NCI-H2196 (cell line): ENCODE measurements around the gene RPGRIP1L.
"Not testable (repeated sequence)": the region's sequence is repeated elsewhere in the genome, so short reads cannot be mapped to it uniquely, and the experiment has no call there.

Experiments
- DNase-seq: peaks from one replicate; lab custom pipeline; 2025; ENCODE audit not compliant: unreplicated experiment; lab: John Stamatoyannopoulos, UW

The RPGRIP1L gene

GRCh38 chr16:53713403-53714204, 9.9 kb upstream of the RPGRIP1L start:
- no peak for DNase-seq

DNA sequence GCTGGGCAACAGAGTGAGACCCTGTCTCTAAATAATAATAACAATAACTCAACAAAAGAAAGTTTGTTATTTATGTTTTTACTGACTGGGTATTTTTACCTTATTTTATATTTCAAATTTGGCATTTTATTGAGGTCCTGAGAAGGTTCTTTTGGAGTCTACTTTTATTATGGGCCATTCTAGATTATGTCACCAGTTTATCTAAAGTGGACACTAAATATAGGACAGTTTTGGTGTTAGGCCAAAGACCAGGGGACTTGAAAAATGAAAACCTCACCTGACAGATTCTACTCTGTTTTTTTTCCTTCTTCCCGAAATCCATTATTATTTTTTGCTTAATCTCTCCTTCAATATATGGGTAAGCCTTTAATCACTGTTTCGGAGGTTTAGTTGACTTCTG, 8.4 kb upstream of the RPGRIP1L start:
- DNase-seq, result no peak

DNA sequence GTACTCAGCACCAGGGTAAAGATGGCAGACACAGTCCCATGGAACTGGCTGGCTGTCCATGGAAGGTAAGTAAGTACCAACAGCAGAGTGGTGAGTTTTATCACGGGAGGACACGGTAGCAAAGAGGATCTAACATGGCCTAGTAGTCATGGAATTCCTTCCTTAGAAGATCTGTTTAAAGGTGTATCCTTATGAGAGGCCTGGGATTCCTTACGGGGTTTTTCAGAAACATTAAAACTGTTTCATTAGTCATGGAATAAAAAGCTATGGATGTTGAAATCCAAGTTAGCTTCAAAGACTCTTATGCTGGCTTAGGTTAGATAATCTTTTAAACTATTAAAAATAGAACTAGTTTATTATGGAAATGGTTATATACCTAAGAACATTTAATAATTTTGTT, 7.7 kb upstream of the RPGRIP1L start:
- no peak for DNase-seq

- DNase-seq, result no peak
These were observed 4.8 kb upstream of the RPGRIP1L start for GRCh38 chr16:53708490-53708889.

- DNase-seq, result no peak
These were observed 4.0 kb upstream of the RPGRIP1L start for GRCh38 chr16:53707671-53708070.

GRCh38 chr16:53704445-53704813, 770 bp upstream of the RPGRIP1L start:
- no peak for DNase-seq

- DNase-seq, result not testable (repeated sequence)
These were observed 5.4 kb downstream of the RPGRIP1L start for GRCh38 chr16:53698271-53698670.

DNA sequence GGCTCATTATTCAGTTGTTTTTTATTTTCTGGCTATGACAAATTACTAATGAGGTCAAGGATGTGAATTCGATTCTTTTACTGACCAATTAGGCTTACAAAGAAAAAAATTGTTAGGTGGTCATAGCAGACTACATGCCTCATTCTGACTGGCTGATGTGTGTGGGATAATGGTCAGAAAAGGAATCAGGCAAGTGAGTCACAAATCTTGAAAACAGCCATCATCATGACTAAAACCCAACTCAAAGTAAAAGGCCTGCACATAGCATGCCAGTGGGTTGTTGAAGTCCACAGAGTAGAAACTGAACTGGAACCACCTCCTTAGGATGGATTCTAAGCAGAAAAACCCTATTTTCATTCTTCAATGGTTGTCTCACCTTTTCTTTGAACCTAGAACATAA, 8.6 kb downstream of the RPGRIP1L start:
- no peak for DNase-seq

DNA sequence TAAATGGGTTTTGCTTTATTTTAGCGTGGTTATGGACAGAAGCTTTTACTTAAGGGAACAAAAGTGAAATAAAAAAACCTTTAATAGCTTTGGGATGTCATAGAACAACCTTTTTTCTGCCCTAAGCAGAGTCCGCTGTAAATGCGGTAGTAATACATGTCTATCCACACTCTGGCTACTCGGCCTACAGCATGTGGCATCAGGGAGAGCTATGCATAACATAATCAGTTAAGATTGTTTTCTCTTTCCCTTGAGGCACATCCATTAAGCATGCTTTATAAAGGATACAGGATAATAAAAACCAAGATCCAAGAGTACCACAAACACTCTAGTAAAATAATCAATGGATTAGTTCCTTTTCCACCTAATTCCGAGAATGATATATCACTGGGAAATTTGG, 10.3 kb downstream of the RPGRIP1L start:
- no peak for DNase-seq

DNA sequence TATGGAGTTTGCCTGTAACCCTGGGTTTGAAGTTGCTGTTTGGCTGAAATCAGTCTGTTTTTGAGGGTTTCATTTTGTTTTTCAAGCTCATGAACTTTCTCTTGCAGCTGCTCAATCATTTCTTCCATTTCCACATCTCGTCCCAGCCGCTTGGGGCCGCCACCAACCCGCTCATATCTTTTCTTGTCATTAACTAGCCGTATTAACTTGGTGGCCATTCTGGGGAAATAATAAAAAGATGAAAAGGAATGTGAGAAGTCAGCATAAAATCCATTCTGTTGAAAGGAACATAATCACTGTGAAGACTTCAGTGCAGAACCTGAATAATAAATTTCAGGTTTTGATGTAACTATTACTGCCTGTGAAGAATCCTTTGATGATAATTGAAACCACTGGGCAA, 11.5 kb downstream of the RPGRIP1L start:
- no peak for DNase-seq

GRCh38 chr16:53690771-53691170, 12.9 kb downstream of the RPGRIP1L start:
- DNase-seq, result no peak

DNA sequence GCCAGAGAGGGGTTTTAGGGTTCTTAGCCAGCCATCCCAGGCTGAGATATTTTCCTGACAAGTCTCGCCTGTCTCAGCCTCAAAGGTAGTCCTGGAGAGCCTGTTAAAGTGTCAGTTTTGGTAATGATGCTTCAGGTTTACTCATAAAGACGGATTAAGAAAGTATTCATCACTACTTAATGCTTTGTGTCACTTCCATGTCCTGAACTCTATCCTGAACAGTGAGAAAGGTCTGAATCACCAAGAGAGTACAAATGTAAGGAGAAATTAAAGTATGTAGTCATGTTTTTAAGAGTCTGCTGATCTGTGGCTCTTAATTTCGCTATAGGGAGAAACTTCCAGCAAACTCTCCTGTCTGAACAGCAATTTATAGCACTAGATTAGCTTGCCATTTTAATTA, 14.0 kb downstream of the RPGRIP1L start:
- DNase-seq, result no peak

DNA sequence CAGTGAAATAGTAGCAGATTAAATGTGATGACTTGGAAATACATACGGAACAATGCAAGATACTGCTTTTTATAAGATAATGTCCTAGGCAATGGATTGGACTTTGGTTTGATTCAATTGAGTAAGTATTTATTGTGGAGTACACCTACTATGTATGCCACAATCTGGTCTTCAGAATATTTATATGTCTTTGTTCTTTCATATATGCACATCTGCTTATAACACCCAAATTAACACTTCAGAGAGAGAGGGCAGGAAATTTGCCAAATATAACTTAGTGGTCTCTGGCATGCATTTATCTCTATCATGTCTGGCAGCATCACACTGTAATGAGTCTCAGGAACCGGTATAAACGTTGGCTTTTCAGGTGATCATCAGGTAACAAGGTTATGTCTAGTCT, 16.9 kb downstream of the RPGRIP1L start:
- no peak for DNase-seq

DNA sequence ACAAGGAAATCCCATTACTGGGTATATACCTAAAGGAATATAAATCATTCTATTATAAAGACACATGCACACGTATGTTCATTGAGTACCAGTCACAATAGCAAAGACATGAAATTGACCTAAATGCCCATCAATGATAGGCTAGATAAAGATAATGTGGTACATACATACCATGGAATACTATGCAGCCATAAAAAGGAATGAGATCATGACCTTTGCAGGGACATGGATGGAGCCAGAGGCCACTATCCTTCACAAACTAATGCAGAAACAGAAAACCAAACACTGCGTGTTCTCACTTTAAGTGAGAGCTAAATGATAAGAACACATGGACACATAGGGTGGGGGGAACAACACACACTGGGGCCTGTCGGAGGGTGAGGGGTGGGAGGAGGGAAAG, 18.3 kb downstream of the RPGRIP1L start:
- not testable (repeated sequence) for DNase-seq

DNA sequence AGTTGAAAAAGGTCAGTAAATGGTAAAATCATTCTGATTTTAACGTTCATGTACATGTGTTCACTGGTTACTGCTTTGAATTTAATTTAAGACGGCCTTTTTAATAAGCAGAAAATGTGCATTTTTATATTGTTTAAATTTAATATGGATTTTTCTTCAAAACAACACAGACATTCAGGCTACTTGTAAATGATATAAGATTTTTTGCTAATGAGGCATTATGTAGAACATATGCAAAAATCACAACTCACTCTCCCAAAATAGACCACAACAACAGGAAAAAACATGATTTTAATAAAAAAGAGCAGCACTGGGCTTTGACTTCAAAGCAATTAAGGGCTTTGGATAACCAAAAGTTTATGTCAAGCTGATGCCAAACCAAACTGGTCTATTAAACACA, 22.3 kb downstream of the RPGRIP1L start:
- DNase-seq, result no peak

GRCh38 chr16:53680756-53681155, 22.9 kb downstream of the RPGRIP1L start:
- DNase-seq, result no peak

DNA sequence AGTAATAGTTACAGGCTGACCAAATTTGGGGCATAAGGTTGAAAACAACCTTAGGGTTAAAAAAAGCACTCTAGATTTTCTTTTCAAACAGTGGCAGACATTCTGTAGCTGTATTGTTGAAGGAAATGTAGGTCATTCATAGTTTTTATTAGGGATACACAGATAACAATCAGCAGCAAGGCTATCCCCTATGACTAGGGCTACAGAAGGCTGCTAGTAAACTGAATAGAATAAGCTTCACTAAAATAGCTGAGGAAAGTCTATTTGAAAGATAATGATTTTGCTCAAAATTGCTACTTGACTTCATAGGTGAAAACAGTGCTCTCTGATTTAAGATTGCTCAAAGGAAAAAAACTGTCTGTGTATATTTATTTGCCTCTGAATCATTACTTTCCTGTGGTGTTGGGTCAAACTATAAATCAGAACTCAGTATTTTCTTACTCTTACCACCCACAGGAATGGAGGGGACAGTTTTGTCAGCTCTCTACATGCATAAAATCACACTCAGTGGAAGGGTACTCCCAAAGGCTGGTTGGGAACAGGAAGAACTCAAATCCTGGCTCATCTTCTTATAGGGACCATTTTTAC, 24.8 kb downstream of the RPGRIP1L start:
- DNase-seq, result no peak

DNA sequence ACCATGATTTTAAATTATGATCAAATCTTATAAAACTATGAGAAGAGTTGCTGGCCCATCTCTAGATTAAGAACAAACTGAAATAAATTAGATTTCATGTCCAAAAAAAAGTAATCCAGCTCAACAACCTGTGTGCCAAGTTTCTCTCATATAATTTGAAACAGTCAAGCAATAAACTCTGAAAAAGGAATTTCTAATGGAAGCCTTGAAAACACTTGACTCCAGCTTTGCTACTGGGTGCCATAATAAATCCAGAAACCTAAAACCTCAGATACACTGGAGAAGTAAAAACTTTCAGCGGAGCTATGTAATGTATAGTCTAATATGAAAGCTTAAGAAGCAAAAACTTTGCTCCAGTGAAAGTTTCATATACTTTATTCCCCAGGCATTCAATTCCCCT, 25.5 kb downstream of the RPGRIP1L start:
- no peak for DNase-seq

GRCh38 chr16:53673189-53673588, 30.5 kb downstream of the RPGRIP1L start:
- no peak for DNase-seq

DNA sequence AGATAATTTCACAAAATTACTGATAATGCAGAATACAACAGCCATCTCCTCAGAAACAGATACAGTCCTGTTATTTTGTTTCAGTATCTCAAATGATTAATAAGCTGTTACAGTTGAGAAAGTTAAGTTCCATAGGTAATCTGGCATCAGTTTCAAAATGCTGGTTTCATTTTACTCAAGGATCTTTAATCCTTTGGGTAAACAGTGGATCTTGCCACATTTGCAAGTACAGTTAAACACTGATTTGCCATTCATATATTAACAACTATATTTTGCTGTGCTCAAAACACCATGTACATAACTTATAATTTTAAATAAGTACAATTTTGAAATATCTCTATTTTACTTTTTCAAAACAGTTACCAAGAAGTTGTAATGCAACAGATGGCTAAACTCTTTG, 31.2 kb downstream of the RPGRIP1L start:
- no peak for DNase-seq

DNA sequence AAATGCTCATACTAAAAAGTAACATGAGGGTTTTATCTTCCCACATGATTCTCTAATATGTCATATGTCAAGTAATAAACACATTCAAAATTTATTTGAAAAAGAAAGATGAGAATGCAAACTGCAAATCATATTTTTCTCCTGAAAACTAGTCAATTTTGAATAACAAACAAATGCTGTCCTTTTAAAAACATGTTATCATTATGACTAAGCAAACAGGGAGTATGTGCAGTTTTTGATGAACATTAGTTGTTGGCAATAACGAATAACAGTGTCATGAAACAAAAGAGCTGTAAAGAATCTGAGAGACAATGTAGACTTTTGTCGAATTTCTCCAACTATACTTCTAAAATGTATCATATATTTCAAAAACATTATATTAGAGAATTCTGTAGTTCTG, 34.8 kb downstream of the RPGRIP1L start:
- no peak for DNase-seq

DNA sequence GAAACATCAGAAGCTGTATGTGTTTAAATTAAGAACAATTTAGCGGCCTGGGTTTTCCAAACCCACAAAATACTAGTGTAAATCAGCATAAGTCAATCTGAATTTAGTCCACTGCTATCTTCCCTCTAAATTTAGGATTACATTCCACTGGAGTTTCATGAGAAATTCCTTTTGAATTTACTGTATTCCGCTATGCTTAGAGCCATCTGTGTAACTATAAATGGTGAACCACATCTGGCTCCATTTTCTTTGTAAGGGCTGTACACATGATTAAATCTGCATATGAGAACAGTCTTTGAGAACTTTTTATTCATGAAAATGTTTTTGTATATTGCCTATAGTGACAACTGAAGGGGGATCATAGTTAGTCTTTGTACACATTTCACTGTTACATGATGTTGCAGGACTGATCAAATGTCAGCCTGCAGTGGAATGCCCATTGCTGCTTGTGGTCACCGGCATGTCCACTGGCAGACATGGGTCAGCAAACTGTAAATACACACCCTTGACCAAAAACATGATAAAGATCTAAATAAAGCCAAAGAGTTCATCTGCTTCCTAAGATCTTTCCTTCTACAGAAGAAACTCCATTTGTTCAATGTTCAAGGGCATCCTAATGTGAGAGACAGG, 36.8 kb downstream of the RPGRIP1L start:
- no peak for DNase-seq
